Esophagus muscularis mucosa (tissue), 4 donors: ENCODE results near the gene PCDH12. TPM values are rescaled to one million over a fixed set of nuclear protein-coding genes. Genes with fewer than 3 reads are reported as not detected.

ENCODE experiments used
- DNase-seq: peaks from one replicate; pipeline ENCODE4 v3.0.0-alpha.2; 2017; ENCODE audit errors: extremely low spot score
- H3K27ac ChIP-seq, 4 donors: fragments of 200-600 bp; sonication (generic); replicated peaks in 1 of 4; 1 replicate in 3 of 4; 2 replicates in 1 of 4; pipeline ENCODE4 v1.5.1; 2016 to 2019; ENCODE audit warnings: mild to moderate bottlenecking in 1 of 4
- H3K27me3 ChIP-seq, 4 donors: fragments of 200-600 bp; sonication (generic); one replicate each; pipeline versions ENCODE4 v1.5.1 to v1.6.0; 2016 to 2019
- H3K36me3 ChIP-seq, 4 donors: fragments of 200-600 bp; sonication (generic); one replicate each; pipeline ENCODE4 v1.5.1; 2016 to 2019
- H3K4me1 ChIP-seq, 4 donors: fragments of 200-600 bp; sonication (generic); one replicate each; pipeline ENCODE4 v1.5.1; 2016 to 2019
- H3K4me3 ChIP-seq, 4 donors: fragments of 200-600 bp; sonication (generic); 1 replicate in 2 of 4; 2 replicates in 2 of 4; pipeline ENCODE4 v1.5.1; 2016 to 2019; ENCODE audit warnings: mild to moderate bottlenecking in 4 of 4, moderate library complexity in 1 of 4
- H3K9me3 ChIP-seq, 4 donors: fragments of 200-600 bp; sonication (generic); 1 replicate in 3 of 4; 2 replicates in 1 of 4; pipeline ENCODE4 v1.5.1; 2016 to 2019
- EP300 ChIP-seq: sonication (generic); formaldehyde crosslinking; IDR thresholded peaks from one replicate; pipeline ENCODE4 v1.6.1; 2017; ENCODE audit warnings: antibody characterized with exemption
- POLR2A ChIP-seq: fragments of 450-650 bp; IDR thresholded peaks from one replicate; pipeline ENCODE4 v1.6.1; 2017; ENCODE audit warnings: antibody characterized with exemption, moderate library complexity, mild to moderate bottlenecking, low read depth
- POLR2AphosphoS5 ChIP-seq, 2 donors: sonication (generic); formaldehyde crosslinking; IDR thresholded peaks; one replicate each; pipeline ENCODE4 v1.6.1; 2017; ENCODE audit warnings: antibody characterized with exemption in 2 of 2
- WGBS: methylation state at CpG from one replicate; pipeline ENCODE4 v1.1.5; 2018; 5-methylcytosine and 5-hydroxymethylcytosine counted together
- intact Hi-C: fragments of 100-400 bp; cut with DNase I; formaldehyde crosslinking; loops from one replicate; pipeline ENCODE4 v1.15.1; 2023
- total RNA-seq, 4 donors: library from RNA; depleted of rRNA; stranded (reverse); fragments of >200 nt; gene quantifications; one replicate each; pipeline versions ENCODE4 v1.1.0 to v1.2.1, GENCODE V29; 2016
- TF ChIP-seq, protein P1 (sequence below), 3 experiments: fragments of 200-600 bp in 2 of 3; fragments of 450-650 bp in 1 of 3; sonication (generic) in 2 of 3; IDR thresholded peaks; one replicate each; pipeline ENCODE4 v1.5.1; 2017 to 2019; ENCODE audit warnings: antibody characterized with exemption in 3 of 3, mild to moderate bottlenecking in 2 of 3, moderate library complexity in 1 of 3

PCDH12 gene
- total RNA-seq, 4 donors from 2014 or later, result 1.2 to 6.7 (median 3.5) TPM

DNA sequence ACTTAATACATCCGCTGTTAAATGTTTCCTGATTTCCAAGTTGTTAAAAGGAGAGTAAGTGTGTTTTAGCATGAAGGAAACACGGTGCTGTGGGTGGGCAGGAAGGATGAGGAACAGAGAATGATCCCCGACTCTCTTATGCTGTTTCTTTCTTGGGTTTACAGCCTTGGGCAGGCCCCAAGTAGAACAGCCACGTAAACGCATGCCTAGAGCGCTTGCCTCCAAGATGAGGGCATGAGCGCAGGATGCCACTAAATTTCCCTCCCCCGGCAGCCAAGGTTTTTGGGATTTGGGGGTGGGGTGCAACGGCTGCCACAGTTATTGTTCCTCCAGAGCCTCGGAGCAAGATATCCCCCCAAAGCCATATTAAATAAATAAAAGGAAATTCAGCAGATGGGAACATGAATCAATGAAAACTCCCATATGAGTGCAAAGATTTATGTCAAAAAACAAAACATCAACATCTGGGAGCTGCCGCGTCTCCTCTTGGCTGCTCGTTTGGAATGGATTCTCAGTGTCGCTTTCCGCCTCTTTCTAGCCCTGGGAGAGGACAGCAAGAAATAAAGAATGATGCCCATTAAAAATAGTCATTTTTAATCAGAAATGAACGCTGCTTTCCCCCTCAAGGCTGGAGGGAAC, 44.3 kb downstream of the PCDH12 start:
- Histone ChIP-seq H3K9me3 (no peaks in the 10 kb centered on the region), H3K36me3 (no peaks in the 10 kb centered on the region), H3K4me3 (peak overlapping the region; percentile 46 to 51 (median 49)), H3K27me3 (peaks cover 0 to 13% (median 0%) of the 10 kb centered on the region in 4 donors), H3K27ac (no peak overlapping the region), H3K4me1 (peaks cover 4 to 14% (median 12%) of the 10 kb centered on the region in 4 donors)
- TF ChIP-seq EP300 (no peak), POLR2AphosphoS5 (IDR thresholded peaks at IDR 0.05) (no peak), POLR2A (no peak)
- TF ChIP-seq, protein P1, sequence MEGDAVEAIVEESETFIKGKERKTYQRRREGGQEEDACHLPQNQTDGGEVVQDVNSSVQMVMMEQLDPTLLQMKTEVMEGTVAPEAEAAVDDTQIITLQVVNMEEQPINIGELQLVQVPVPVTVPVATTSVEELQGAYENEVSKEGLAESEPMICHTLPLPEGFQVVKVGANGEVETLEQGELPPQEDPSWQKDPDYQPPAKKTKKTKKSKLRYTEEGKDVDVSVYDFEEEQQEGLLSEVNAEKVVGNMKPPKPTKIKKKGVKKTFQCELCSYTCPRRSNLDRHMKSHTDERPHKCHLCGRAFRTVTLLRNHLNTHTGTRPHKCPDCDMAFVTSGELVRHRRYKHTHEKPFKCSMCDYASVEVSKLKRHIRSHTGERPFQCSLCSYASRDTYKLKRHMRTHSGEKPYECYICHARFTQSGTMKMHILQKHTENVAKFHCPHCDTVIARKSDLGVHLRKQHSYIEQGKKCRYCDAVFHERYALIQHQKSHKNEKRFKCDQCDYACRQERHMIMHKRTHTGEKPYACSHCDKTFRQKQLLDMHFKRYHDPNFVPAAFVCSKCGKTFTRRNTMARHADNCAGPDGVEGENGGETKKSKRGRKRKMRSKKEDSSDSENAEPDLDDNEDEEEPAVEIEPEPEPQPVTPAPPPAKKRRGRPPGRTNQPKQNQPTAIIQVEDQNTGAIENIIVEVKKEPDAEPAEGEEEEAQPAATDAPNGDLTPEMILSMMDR (IDR thresholded peaks at IDR 0.05), result no peak
- WGBS, result 25% methylated on average over 12 of the region's 16 CpGs
- intact Hi-C loops, result no loop called here
- no peak for DNase-seq

DNA sequence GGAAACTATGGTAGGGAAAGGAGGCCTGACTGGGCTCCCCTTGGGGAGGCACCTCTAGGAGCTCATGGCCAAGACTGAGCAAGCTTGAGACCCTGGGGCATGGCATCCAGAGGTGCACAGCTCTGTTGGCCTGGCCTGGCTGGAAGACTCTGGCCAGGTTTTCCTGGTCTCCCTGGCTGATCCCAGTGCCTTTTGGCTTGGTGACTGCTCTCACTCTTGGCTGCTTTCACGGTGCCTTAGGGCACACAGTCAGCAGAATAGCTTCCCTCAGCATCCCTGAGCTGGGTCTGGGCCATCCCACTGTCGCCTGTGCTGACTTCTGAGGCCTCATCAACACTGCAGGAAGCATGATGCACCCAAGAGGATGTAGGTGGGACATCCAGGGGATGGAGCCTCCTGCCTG, 47.7 kb downstream of the PCDH12 start:
- H3K4me3 ChIP-seq, result no peak overlapping the region
- H3K27ac ChIP-seq, result no peak overlapping the region
- DNase-seq, result no peak
- peaks cover 0 to 6% (median 0%) of the 10 kb centered on the region in 4 donors for H3K27me3 ChIP-seq
- no peaks in the 10 kb centered on the region for H3K36me3 ChIP-seq
- H3K9me3 ChIP-seq, result no peaks in the 10 kb centered on the region
- intact Hi-C loops, result no loop called here
- H3K4me1 ChIP-seq, result peaks cover 4 to 14% (median 12%) of the 10 kb centered on the region in 4 donors
- TF ChIP-seq, protein P1 (IDR thresholded peaks at IDR 0.05), result no peak
- no peak for TF ChIP-seq POLR2AphosphoS5 (IDR thresholded peaks at IDR 0.05)
- no peak for TF ChIP-seq EP300
- TF ChIP-seq POLR2A, result no peak
- WGBS, result no CpG with 5 or more reads among the region's 2 CpGs

DNA sequence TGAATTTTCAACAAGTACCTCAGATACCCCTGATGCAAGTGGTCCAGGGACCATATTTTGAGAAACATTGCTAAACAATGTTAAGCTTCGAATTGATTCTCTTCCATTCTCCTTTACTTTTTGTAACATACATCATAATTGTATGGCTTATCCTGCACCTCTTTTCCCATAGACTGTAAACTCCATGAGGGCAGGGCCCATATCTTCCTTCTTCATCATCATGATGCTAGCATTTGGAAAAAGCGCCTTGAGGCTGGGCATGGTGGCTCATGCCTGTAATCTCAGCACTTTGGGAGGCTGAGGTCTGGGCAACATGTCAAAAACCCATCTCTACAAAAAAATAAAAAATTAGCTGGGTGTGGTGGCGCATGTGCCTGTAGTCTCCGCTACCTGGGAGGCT, 48.8 kb downstream of the PCDH12 start:
- H3K27ac ChIP-seq, result no peak overlapping the region
- TF ChIP-seq POLR2A (no peak), EP300 (no peak), POLR2AphosphoS5 (IDR thresholded peaks at IDR 0.05) (no peak)
- TF ChIP-seq, protein P1 (IDR thresholded peaks at IDR 0.05), result no peak
- H3K4me3 ChIP-seq, result no peak overlapping the region
- H3K27me3 ChIP-seq, result peaks cover 0 to 6% (median 0%) of the 10 kb centered on the region in 4 donors
- peaks cover 4 to 10% (median 8%) of the 10 kb centered on the region in 4 donors for H3K4me1 ChIP-seq
- no peak for DNase-seq
- H3K9me3 ChIP-seq, result no peaks in the 10 kb centered on the region
- 70% methylated on average over 4 of the region's 4 CpGs for WGBS
- H3K36me3 ChIP-seq, result no peaks in the 10 kb centered on the region
- intact Hi-C loops, result no loop called here

DNA sequence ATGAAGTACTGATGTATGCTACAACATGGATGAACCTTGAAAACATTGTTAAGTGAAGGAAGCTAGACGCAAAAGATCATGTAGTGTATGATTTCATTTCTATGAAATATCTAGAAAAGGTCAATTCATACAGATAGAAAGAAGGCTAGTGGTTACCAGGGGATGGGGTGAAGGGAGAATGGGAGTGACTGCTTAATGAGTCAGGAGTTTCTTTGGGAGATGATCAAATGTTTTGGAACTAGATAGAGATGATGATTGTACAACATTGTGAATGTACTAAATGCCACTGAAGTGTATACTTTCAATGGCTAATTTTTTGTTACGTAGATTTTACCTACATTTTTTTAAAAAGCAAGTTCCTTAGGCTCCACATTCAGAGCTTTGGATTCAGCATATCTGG, 49.2 kb downstream of the PCDH12 start:
- Histone ChIP-seq H3K27ac (no peak overlapping the region), H3K4me3 (no peak overlapping the region), H3K36me3 (no peaks in the 10 kb centered on the region), H3K9me3 (no peaks in the 10 kb centered on the region), H3K27me3 (peaks cover 0 to 6% (median 0%) of the 10 kb centered on the region in 4 donors), H3K4me1 (peaks cover under 1 to 6% (median 4%) of the 10 kb centered on the region in 4 donors)
- TF ChIP-seq POLR2A (no peak), POLR2AphosphoS5 (IDR thresholded peaks at IDR 0.05) (no peak), EP300 (no peak)
- TF ChIP-seq, protein P1 (IDR thresholded peaks at IDR 0.05), result no peak
- intact Hi-C loops, result no loop called here
- WGBS, result 92% methylated on average over 2 of the region's 2 CpGs
- DNase-seq, result no peak

DNA sequence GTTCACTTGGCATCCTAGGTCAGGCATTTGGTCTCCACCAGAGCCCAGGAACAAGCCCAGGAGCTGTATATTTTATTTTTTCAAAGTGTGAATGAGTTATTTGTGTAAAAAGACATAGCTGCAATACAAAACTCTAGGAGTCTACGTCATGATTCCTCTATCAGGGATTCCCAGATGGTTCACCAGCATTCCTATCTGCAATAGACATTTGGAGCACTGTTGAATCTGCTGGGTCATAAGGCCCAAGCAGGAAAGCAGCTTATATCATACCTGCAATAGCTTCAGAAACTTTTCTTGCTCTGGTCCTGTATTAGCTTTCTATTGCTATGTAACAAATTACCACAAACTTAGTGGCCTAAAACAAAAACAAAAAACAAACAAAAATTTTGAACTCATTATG, 51.0 kb downstream of the PCDH12 start:
- TF ChIP-seq POLR2AphosphoS5 (IDR thresholded peaks at IDR 0.05), result no peak
- TF ChIP-seq EP300, result no peak
- no peak for TF ChIP-seq POLR2A
- Histone ChIP-seq H3K27ac (no peak overlapping the region), H3K4me3 (no peak overlapping the region), H3K4me1 (no peaks in the 10 kb centered on the region), H3K36me3 (no peaks in the 10 kb centered on the region), H3K27me3 (no peaks in the 10 kb centered on the region), H3K9me3 (no peaks in the 10 kb centered on the region)
- intact Hi-C loops, result no loop called here
- DNase-seq, result no peak
- WGBS, result 0% methylated on average over 1 of the region's 1 CpG
